ENCODE data around the gene ADRM1. TPM values are rescaled to one million over a fixed set of nuclear protein-coding genes. Genes with fewer than 3 reads are reported as not detected.

Gene ADRM1
- total RNA-seq, 1 donor: 81.3 TPM

- H3K4me3 ChIP-seq (ENCODE audit: low read depth, low read length): no peak overlapping the region
- DNase-seq (ENCODE audit: low read depth): no peak
- TF ChIP-seq CTCF (IDR thresholded peaks at IDR 0.05; ENCODE audit: insufficient read depth, low read length): no peak
Measured at GRCh38 chr20:62321975-62322374, 19.2 kb downstream of the ADRM1 start.

GRCh38 chr20:62322492-62323041 is 19.8 kb downstream of the ADRM1 start:
- no peak for DNase-seq (ENCODE audit: low read depth)
- H3K4me3 ChIP-seq (ENCODE audit: low read depth, low read length): no peak overlapping the region
- no peak for TF ChIP-seq CTCF (IDR thresholded peaks at IDR 0.05; ENCODE audit: insufficient read depth, low read length)

GRCh38 chr20:62323146-62323979 is 20.6 kb downstream of the ADRM1 start:
- H3K4me3 ChIP-seq (ENCODE audit: low read depth, low read length): no peak overlapping the region
- no peak for DNase-seq (ENCODE audit: low read depth)
- TF ChIP-seq CTCF (IDR thresholded peaks at IDR 0.05; ENCODE audit: insufficient read depth, low read length): no peak

- no peak overlapping the region for H3K4me3 ChIP-seq (ENCODE audit: low read depth, low read length)
- no peak for TF ChIP-seq CTCF (IDR thresholded peaks at IDR 0.05; ENCODE audit: insufficient read depth, low read length)
- DNase-seq (ENCODE audit: low read depth): no peak
Measured at GRCh38 chr20:62323980-62324906, 21.4 kb downstream of the ADRM1 start.

- DNase-seq (ENCODE audit: low read depth): no peak
- TF ChIP-seq CTCF (IDR thresholded peaks at IDR 0.05; ENCODE audit: insufficient read depth, low read length): no peak
- no peak overlapping the region for H3K4me3 ChIP-seq (ENCODE audit: low read depth, low read length)
Measured at GRCh38 chr20:62325172-62325905, 22.5 kb downstream of the ADRM1 start.

GRCh38 chr20:62326559-62326958 is 23.8 kb downstream of the ADRM1 start:
- no peak overlapping the region for H3K4me3 ChIP-seq (ENCODE audit: low read depth, low read length)
- no peak for TF ChIP-seq CTCF (IDR thresholded peaks at IDR 0.05; ENCODE audit: insufficient read depth, low read length)
- no peak for DNase-seq (ENCODE audit: low read depth)

Data from fibroblast of the aortic adventitia (primary cell).